GM18861 (cell line): ENCODE measurements around the gene TRAF3.
A peak's percentile ranks its signal among the peaks of the same experiment; 100 is the strongest.

Experiments used
- ATAC-seq: cut with Tn5 transposase; IDR thresholded peaks from one replicate; pipeline ENCODE4 v1.9.1; 2021; ENCODE audit not compliant: unreplicated experiment

The TRAF3 gene

GRCh38 chr14:102775855-102776760 lies 1.1 kb upstream of the TRAF3 start:
- no peak for ATAC-seq

GRCh38 chr14:102777711-102778337 lies 575 bp downstream of the TRAF3 start:
- peak; percentile 5 for ATAC-seq

- ATAC-seq, result no peak
Observed at GRCh38 chr14:102778338-102779083, 1.3 kb downstream of the TRAF3 start.

- ATAC-seq, result no peak
Observed at GRCh38 chr14:102779084-102779462, 1.8 kb downstream of the TRAF3 start.

- no peak for ATAC-seq
Observed at GRCh38 chr14:102779574-102780315, 2.5 kb downstream of the TRAF3 start.

- no peak for ATAC-seq
Observed at GRCh38 chr14:102781063-102781462, 3.8 kb downstream of the TRAF3 start.

- ATAC-seq, result no peak
Observed at GRCh38 chr14:102782974-102783373, 5.7 kb downstream of the TRAF3 start.

- ATAC-seq, result peak; percentile 40
Observed at GRCh38 chr14:102784892-102785594, 7.8 kb downstream of the TRAF3 start.

- no peak for ATAC-seq
Observed at GRCh38 chr14:102785595-102785963, 8.3 kb downstream of the TRAF3 start.

- no peak for ATAC-seq
Observed at GRCh38 chr14:102786768-102787167, 9.5 kb downstream of the TRAF3 start.

- ATAC-seq, result no peak
Observed at GRCh38 chr14:102789349-102789748, 12.1 kb downstream of the TRAF3 start.

- no peak for ATAC-seq
Observed at GRCh38 chr14:102793531-102794328, 16.5 kb downstream of the TRAF3 start.

GRCh38 chr14:102795060-102795925 lies 18.0 kb downstream of the TRAF3 start:
- ATAC-seq, result no peak

GRCh38 chr14:102796661-102797190 lies 19.5 kb downstream of the TRAF3 start:
- ATAC-seq, result no peak

GRCh38 chr14:102798926-102799325 lies 21.7 kb downstream of the TRAF3 start:
- ATAC-seq, result peak; percentile 57

- no peak for ATAC-seq
Observed at GRCh38 chr14:102799684-102800562, 22.7 kb downstream of the TRAF3 start.

GRCh38 chr14:102802834-102803523 lies 25.7 kb downstream of the TRAF3 start:
- no peak for ATAC-seq
